ENCODE data around the gene C16orf46.

- TF ChIP-seq SMC3 (IDR thresholded peaks at IDR 0.05; ENCODE audit: low read depth, low read length): no peak
- TF ChIP-seq CTCF (IDR thresholded peaks at IDR 0.05): no peak
- no peak for TF ChIP-seq RFX5 (IDR thresholded peaks at IDR 0.05; ENCODE audit: low read length)
- TF ChIP-seq REST (IDR thresholded peaks at IDR 0.05; ENCODE audit: low read depth, low read length): no peak
- no peak for TF ChIP-seq FOXM1 (IDR thresholded peaks at IDR 0.05; ENCODE audit: low read depth)
- TF ChIP-seq GATA2 (CRISPR knock-in tag; IDR thresholded peaks at IDR 0.05): no peak
- no peak for TF ChIP-seq TCF12 (IDR thresholded peaks at IDR 0.05)
These were observed 50.6 kb downstream of the C16orf46 start for GRCh38 chr16:81026429-81026828.

Data from SK-N-SH (cell line).